SK-MEL-5 (cell line): Measurements from ENCODE around the gene EFCC1. TPM values are rescaled to one million over a fixed set of nuclear protein-coding genes. Genes with fewer than 3 reads are reported as not detected.

Experiments
- DNase-seq: peaks from one replicate; pipeline ENCODE4 v3.0.0-alpha.2; 2016; ENCODE audit warnings: low read depth, low spot score
- in situ Hi-C: cut with HindIII; loops from 2 replicates; pipeline ENCODE4 v1.10.0; 2016; ENCODE audit warnings: low sequenced_read_pairs, high pct_unique_total_duplicates, low pct_unique_long_range_greater_than_20kb
- total RNA-seq: library from RNA; depleted of rRNA; stranded (reverse); fragments of >200 nt; shearing (Covaris generic); gene quantifications from 2 replicates; pipeline ENCODE4 v1.2.3, GENCODE V29; 2014

EFCC1 gene
- total RNA-seq, 1 experiment from 2014 or later = 0.40 TPM

GRCh38 chr3:129036222-129037092, 35.4 kb downstream of the EFCC1 start:
- no peak for DNase-seq
- in situ Hi-C loops = no loop called here

GRCh38 chr3:129037093-129037419, 36.0 kb downstream of the EFCC1 start:
- in situ Hi-C loops = no loop called here
- no peak for DNase-seq

- in situ Hi-C loops = no loop called here
- DNase-seq = no peak
Measured at GRCh38 chr3:129038121-129038855, 37.2 kb downstream of the EFCC1 start.

GRCh38 chr3:129039271-129040038, 38.4 kb downstream of the EFCC1 start:
- in situ Hi-C loops = no loop called here
- DNase-seq = no peak

- DNase-seq = no peak
- in situ Hi-C loops = no loop called here
Measured at GRCh38 chr3:129040039-129040336, 38.9 kb downstream of the EFCC1 start.

- in situ Hi-C loops = no loop called here
- DNase-seq = no peak
Measured at GRCh38 chr3:129040579-129041300, 39.6 kb downstream of the EFCC1 start.

- DNase-seq = no peak
Measured at GRCh38 chr3:129045675-129046036, 44.6 kb downstream of the EFCC1 start.

GRCh38 chr3:129046037-129046731, 45.1 kb downstream of the EFCC1 start:
- no peak for DNase-seq
- in situ Hi-C loops = no loop called here

More at GRCh38 chr3:129045675-129046036, 44.6 kb downstream of the EFCC1 start:
- in situ Hi-C loops = no loop called here

- DNase-seq = no peak
- in situ Hi-C loops = no loop called here
Measured at GRCh38 chr3:129046732-129047552, 45.8 kb downstream of the EFCC1 start.

GRCh38 chr3:129047553-129047839, 46.4 kb downstream of the EFCC1 start:
- no peak for DNase-seq
- in situ Hi-C loops = no loop called here

GRCh38 chr3:129050556-129051295, 49.6 kb downstream of the EFCC1 start:
- in situ Hi-C loops = no loop called here
- no peak for DNase-seq

GRCh38 chr3:129051871-129052340, 50.8 kb downstream of the EFCC1 start:
- in situ Hi-C loops = no loop called here
- DNase-seq = no peak

- no peak for DNase-seq
- in situ Hi-C loops = no loop called here
Measured at GRCh38 chr3:129052675-129053074, 51.6 kb downstream of the EFCC1 start.

- in situ Hi-C loops = no loop called here
Measured at GRCh38 chr3:129054605-129055104, 53.6 kb downstream of the EFCC1 start.

GRCh38 chr3:129056451-129057173, 55.5 kb downstream of the EFCC1 start:
- DNase-seq = peak; percentile 21
- in situ Hi-C loops = no loop called here

More at GRCh38 chr3:129054605-129055104, 53.6 kb downstream of the EFCC1 start:
- DNase-seq = no peak
